ENCODE data around the gene ZDHHC14.

- TF ChIP-seq, protein P1, sequence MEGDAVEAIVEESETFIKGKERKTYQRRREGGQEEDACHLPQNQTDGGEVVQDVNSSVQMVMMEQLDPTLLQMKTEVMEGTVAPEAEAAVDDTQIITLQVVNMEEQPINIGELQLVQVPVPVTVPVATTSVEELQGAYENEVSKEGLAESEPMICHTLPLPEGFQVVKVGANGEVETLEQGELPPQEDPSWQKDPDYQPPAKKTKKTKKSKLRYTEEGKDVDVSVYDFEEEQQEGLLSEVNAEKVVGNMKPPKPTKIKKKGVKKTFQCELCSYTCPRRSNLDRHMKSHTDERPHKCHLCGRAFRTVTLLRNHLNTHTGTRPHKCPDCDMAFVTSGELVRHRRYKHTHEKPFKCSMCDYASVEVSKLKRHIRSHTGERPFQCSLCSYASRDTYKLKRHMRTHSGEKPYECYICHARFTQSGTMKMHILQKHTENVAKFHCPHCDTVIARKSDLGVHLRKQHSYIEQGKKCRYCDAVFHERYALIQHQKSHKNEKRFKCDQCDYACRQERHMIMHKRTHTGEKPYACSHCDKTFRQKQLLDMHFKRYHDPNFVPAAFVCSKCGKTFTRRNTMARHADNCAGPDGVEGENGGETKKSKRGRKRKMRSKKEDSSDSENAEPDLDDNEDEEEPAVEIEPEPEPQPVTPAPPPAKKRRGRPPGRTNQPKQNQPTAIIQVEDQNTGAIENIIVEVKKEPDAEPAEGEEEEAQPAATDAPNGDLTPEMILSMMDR (IDR thresholded peaks at IDR 0.05) = no peak
- no peak for TF ChIP-seq POLR2A (IDR thresholded peaks at IDR 0.05)
These were observed 291.9 kb downstream of the ZDHHC14 start for GRCh38 chr6:157672726-157673412.
